HTERT RPE-1 (cell line): ENCODE measurements around the gene HOXD1.

Source experiments
- in situ Hi-C: fragments of 300-500 bp; cut with MboI; formaldehyde crosslinking; loops from 4 replicates; pipeline ENCODE4 v1.14.3; 2020; ENCODE audit warnings: low sequenced_read_pairs

The HOXD1 gene

GRCh38 chr2:176151442-176152287 is 36.8 kb upstream of the HOXD1 start, which contains the start of gene HOXD4:
Gene HOXD4 (plus strand): TSS chr2:176151550. CDS start chr2:176151634, 84 bp downstream.
- in situ Hi-C loops, result no loop called here

- in situ Hi-C loops, result no loop called here
These were observed 35.9 kb upstream of the HOXD1 start for GRCh38 chr2:176152350-176153181.

GRCh38 chr2:176154576-176155252 is 33.8 kb upstream of the HOXD1 start:
- in situ Hi-C loops, result no loop called here

GRCh38 chr2:176155356-176156044 is 33.0 kb upstream of the HOXD1 start:
- in situ Hi-C loops, result no loop called here

DNA sequence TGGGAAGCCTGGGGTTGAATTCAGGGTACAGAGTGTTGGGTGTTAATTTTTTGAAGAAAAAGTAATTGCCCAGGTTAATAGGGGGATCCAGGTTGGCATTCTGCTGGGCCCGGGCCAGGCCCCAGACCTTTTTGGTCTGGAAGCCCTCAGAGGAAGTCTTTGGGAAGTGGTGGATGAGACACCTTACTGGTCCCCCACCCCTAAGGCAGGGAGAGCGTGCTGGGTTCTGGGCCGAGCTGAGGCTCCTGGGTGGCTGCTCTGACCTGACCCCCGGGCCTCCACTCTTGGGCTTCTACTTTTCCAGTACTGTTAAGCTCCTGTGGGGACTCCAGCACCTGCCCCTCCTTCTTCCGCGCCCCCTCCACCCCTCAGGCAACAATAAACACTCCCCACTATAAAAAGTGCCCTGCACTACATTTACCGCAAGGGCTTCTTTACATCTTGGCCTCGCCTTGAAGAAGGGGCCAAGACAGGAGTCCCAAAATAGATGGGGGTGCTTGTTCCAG is 32.1 kb upstream of the HOXD1 start:
- in situ Hi-C loops, result no loop called here

DNA sequence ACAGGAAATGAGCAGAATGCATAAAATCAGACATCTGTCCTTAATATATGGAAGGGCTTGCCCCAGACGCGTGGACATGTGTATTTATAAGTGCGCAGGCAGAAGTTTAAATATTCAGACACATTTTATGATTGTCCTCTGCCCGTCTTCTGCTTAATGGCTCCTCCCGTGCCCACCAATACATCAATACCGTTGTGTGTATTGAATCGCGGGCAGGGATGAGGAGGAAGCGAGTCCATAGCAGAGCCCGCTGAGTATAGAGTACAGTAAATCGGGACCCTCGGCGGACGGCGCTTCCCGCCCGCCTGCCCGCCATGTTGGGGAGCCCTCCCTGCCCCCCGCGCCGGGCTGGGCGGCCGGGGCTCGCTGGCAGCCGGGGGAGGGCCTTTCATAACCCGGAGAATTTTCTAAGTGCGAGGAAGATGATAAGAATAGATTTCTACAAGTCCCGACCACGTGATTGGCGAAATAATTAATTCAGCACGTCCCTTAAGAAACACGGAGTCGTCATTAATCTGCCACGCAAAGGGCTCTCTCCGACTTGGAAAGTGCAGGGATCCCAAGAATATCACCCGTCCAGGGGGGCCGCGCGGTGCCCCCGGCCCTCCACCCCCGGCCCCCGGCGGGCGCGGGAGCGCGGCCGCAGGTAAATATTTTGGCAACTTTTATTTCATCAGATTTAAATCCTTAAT is 31.5 kb upstream of the HOXD1 start, which contains the start of gene HOXD3:
Gene HOXD3, plus strand, starts transcription at position 501 of the 692 bp plus-strand sequence. CDS start 11,808 bp downstream, outside the sequence.
- in situ Hi-C loops, result no loop called here

DNA sequence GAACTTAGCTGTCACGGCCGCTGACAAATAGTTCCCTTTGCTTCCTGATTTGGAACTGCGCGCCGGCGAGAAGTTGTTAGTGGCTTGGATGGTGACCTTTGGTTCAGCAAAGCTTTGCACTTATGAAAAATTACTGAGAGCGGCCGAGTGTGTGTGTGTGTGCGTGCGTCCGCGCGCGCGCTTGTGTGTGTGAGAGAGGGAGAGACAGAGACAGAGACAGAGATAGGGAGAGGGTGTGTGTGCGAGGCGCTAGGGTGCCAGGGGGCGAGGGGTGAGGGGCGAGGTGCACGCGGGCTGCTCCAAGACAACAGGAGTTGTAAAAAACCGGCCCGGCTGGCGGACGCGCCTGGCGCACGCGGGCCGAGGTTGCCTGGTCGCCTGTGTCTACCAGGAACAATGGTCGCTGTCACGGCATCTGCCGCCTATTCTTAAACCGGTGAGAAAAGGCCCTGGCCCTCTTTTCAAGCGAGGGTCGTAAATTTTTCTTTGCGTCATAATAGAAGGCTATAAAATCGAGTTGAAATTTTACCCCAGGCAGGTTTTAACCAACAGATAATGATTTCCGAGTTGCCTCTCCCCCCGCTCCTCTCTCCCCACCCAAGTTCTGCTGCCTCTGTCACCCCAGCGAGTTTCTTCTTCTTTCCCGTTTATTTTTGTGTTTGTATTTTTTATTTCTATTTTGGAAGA is 30.8 kb upstream of the HOXD1 start:
- in situ Hi-C loops, result no loop called here

- in situ Hi-C loops, result no loop called here
These were observed 30.3 kb upstream of the HOXD1 start for GRCh38 chr2:176158186-176158591.

- in situ Hi-C loops, result no loop called here
These were observed 29.4 kb upstream of the HOXD1 start for GRCh38 chr2:176158855-176159662.

GRCh38 chr2:176159663-176160250 is 28.7 kb upstream of the HOXD1 start:
- in situ Hi-C loops, result no loop called here

DNA sequence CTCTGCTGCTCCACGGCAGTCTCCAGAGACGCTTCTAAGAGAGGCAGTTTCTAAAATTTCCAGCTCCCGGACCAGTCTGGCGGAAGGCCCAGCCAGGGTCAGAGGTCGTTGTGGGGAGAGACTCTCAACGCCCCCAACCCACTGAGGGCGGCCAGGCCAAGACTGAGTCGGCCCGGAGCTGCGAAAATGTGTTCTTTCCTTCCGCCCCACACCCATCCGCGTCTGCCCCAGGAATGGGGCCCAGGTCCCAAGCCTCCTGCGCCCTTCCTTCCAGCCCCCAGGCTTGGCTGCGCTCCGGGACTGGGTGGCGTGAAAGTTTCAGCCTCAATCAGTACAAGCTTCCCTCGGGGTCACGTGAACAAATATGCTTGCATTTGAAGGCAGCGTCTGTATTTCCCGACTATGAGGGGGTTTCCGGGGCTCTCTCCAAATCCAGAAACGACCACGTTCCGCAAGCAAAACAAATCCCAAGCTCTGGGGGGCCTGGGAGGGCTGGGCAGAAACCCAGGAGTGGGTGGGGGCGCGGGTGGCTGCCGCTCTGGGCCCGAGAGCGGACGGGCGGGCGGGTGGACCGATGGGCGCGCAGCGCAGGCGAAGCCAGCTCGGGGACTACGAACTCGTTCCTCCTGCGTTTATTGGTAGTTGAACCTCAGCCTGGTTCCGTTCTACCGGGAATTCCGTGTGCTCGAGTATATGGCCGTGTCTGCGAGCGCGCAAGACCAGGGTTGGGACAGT is 28.1 kb upstream of the HOXD1 start:
- in situ Hi-C loops, result no loop called here

DNA sequence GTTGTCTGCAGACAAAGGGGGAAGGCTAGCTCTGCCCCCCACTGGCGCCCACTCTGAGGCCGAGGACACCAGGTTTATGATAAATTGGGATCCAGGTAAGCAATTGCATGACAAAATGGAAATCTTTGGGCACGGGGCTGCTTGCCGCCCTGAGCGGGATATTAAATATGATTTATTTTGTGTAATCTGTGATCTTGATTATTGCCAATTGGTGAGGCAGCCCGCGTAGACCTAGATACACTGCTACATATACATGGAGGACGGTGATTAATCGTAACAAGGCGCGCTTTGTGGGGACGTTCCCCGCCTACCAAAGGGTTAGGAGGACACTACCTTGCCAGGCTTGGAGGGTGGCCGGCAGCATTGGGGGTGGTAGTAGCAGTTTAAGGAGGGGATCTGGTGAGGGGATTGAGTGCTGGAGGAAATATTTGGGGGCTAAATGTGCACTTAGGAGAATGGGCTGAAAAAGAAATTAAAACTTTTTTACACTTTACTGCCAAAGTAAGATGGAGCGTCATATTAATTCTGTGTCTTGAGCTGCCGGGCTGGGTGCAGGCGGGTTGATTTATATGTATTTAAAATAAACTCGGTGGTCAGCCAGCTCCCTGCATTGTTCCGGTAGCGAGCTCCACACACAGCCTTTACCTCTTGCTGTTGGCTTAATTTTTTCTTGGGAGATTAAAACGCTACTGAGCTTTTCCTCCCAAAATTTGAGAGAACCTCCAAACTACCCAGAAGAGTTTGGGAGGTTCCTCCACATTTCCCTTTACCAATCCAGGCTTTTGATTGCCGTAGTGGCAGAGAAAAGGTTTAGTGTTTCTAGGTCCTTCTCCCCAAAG is 27.3 kb upstream of the HOXD1 start:
- in situ Hi-C loops, result no loop called here

GRCh38 chr2:176161825-176162626 is 26.4 kb upstream of the HOXD1 start:
- in situ Hi-C loops, result no loop called here

DNA sequence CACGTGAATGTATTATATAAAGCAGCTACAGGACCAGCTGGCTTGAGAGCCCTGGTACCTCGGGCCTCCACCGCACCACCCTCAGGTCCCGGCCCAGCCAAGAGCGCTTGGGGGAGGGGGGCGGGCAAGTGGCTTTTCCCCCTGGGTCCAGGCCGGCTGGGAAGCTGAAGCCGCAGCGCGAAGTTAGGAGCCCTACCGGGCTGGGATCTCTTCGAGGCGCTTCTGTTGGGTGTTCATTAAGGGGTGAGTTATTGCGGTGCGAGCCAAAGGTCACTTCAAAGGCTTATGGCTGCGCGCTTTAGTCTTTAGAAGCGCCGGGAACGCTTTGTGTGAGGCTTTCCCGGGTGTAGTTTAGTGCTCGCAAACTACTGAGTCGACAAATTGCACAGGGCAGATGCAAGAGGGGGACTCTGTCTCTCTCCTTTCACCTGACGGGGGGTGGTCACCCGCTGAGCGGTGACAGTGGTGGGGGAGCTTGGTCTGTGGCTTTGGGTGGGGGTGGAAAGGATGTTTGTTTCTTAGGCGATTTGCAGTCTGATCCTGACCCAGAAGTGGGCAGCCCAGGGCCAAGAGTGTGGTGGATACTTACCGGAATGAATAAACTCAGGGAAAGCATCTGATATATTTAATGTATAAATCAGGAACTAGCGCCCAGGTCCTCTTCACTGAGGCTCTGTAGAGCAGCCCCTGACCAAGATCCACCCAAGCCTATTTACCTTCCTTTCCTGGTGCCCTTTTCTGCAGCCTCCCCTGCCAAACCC is 25.4 kb upstream of the HOXD1 start:
- in situ Hi-C loops, result no loop called here

DNA sequence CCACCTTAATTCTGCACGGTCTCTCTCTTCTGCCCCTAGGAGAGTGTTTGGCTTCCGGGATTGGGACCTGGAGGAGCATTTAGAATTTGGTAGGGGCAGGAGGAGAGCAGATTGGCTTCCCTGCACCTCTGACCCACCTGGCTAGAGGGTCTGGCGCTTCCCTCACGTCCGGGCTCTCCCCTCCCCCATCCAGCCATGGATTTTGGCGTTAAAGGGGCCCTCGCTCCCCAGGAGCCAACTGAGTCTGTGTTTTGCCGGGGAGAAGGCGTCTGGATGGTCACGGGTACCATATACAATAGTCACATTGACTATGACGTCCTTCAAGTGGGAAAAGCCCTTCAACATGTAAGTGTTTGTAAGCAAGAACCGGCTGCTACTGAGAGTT is 24.8 kb upstream of the HOXD1 start:
- in situ Hi-C loops, result no loop called here
